Nephron (organoid): ENCODE results near the gene IFNA10.
"Not testable (repeated sequence)": the region's sequence is repeated elsewhere in the genome, so short reads cannot be mapped to it uniquely, and the experiment has no call there.

Experiments
- H3K27ac Mint-ChIP-seq, 3 experiments: 2 replicates each; pipeline ENCODE4 v1.8.0; 2020; ENCODE audit warnings: mixed read lengths in 3 of 3, mild to moderate bottlenecking in 2 of 3, moderate library complexity in 1 of 3
- H3K27me3 Mint-ChIP-seq: 2 replicates; pipeline ENCODE4 v1.8.0; 2021; ENCODE audit warnings: low read depth, mild to moderate bottlenecking, moderate library complexity, mixed read lengths
- H3K36me3 Mint-ChIP-seq: 2 replicates; pipeline ENCODE4 v1.8.0; 2020; ENCODE audit warnings: low read depth, mixed read lengths
- H3K4me1 Mint-ChIP-seq: 2 replicates; pipeline ENCODE4 v1.8.0; 2020; ENCODE audit warnings: mixed read lengths
- H3K4me3 Mint-ChIP-seq, 3 experiments: 2 replicates each; pipeline ENCODE4 v1.8.0; 2020; ENCODE audit warnings: mild to moderate bottlenecking in 3 of 3, mixed read lengths in 3 of 3, moderate library complexity in 2 of 3
- H3K9me3 Mint-ChIP-seq: 2 replicates; pipeline ENCODE4 v1.8.0; 2020; ENCODE audit warnings: mixed read lengths
- TF ChIP-seq, protein P1 (sequence below), 3 experiments: fragments of 200-600 bp; sonication (generic); IDR thresholded peaks; one replicate each; pipeline ENCODE4 v1.5.0; 2021; ENCODE audit warnings: antibody characterized with exemption in 3 of 3; ENCODE audit not compliant: unreplicated experiment in 3 of 3

The IFNA10 gene

DNA sequence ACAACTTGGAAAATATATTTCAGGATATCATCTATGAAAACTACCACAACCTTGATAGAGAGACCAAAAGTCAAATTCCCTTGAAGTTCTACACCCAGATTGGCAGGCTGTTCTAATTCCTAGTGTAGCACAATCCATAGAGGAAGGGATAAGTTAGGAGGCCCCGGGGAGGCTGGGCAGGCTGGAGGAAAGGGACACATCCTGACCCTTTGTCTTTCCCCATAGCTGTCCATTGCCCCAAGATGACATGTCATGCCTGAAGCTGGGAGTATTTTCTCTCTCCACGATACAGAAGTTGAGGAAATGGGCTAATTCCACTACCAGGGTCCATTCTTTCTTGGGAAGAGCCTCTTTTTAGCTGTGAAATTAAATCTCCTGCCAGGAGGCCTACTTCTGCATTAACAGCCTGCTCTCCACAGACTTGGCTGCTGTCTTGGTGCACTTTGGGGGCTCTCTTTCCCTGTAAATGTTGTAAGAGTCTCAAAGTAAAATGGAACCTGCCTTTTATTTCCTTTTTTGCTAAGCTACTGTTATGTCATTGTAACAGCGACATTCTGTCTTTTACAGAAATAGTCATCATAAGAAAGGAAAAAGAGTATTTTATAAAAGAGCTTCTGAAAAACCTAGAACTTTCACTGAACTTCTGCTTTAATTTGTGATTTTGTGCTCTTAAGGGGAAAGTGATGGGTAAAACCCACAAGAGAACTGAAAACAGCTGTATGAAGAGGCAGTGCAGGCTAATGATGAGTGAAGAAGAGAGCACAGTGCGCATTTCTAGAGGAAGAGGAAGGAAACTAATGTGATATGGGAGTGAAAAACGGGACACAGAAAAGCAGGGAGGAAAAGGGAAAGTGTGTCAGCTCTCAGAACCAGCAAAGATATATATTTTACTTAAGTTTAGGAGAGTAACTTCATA lies 6.7 kb upstream of the IFNA10 start:
- not testable (repeated sequence) for H3K27ac Mint-ChIP-seq, H3K9me3 Mint-ChIP-seq

DNA sequence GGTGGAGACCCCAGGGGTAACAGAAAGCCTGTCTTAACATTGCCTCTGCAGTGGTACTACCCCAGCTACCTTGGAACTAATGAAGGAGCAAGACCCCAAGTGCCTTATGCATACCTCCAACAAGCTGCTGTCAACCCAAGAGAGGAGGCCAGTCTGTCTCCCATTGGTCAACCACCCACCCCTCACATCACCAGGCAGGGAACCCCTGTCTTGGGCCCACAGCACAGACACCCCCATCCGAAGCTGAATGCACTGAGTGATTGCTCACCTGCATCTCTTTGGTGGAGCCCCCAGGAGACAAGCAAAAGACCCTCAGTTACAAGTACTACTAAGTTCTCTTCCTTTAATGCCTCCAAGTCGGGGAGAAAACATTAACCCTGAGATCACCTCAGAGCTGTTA lies 5.2 kb upstream of the IFNA10 start:
- H3K27ac Mint-ChIP-seq, H3K9me3 Mint-ChIP-seq, H3K4me3 Mint-ChIP-seq, H3K4me1 Mint-ChIP-seq, H3K27me3 Mint-ChIP-seq, H3K36me3 Mint-ChIP-seq: not testable (repeated sequence)

More for the DNA sequence above, 6.7 kb upstream of the IFNA10 start:
- H3K27me3 Mint-ChIP-seq, H3K4me3 Mint-ChIP-seq, H3K36me3 Mint-ChIP-seq, H3K4me1 Mint-ChIP-seq: not testable (repeated sequence)
- TF ChIP-seq, protein P1, sequence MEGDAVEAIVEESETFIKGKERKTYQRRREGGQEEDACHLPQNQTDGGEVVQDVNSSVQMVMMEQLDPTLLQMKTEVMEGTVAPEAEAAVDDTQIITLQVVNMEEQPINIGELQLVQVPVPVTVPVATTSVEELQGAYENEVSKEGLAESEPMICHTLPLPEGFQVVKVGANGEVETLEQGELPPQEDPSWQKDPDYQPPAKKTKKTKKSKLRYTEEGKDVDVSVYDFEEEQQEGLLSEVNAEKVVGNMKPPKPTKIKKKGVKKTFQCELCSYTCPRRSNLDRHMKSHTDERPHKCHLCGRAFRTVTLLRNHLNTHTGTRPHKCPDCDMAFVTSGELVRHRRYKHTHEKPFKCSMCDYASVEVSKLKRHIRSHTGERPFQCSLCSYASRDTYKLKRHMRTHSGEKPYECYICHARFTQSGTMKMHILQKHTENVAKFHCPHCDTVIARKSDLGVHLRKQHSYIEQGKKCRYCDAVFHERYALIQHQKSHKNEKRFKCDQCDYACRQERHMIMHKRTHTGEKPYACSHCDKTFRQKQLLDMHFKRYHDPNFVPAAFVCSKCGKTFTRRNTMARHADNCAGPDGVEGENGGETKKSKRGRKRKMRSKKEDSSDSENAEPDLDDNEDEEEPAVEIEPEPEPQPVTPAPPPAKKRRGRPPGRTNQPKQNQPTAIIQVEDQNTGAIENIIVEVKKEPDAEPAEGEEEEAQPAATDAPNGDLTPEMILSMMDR (IDR thresholded peaks at IDR 0.05; ENCODE audit: unreplicated experiment in 3 of 3) = peak in 2 of 3 experiments; percentile 9 to 14

DNA sequence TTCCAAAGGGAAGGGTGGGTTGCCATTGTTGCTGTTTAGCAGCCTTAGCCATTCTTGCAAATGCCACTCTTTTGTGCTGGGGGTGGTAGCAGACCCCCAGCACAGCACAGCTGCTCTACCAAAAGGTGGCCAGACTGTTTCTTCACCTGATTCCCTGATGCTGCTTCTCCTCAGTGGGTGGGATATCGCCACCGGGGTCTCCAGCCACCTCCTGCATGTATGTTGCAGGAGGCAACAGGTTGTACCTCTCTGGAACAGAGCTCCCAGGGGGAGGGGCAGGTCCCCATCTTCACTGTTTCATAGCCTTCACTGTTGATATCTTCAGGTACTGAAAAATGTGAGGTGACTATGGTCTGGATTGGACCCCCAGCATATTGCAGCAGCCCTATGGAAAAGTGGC lies 3.8 kb upstream of the IFNA10 start:
- not testable (repeated sequence) for H3K4me3 Mint-ChIP-seq, H3K9me3 Mint-ChIP-seq, H3K27me3 Mint-ChIP-seq

DNA sequence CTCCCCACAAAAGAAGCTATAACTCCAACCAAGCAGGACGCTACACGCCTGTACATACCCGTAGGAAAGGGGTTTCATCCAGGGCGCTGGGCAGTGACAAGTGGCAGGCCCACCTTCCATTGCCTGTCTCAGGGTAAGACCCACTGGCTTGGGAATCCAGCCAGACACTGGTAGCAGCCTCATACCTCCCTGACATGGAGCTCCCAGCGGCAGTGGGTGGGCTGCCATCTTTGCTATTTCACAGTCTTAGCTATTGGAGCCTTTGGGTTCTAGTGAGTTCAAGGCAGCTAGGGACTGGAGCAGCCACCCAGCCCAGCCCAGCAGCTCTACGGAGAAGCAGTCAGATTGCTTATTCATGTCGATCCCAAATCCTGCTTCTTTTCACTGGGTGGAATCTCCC lies 3.4 kb upstream of the IFNA10 start:
- H3K4me1 Mint-ChIP-seq = no peaks in the 10 kb centered on the region
- H3K27ac Mint-ChIP-seq = no peak overlapping the region
- no peaks in the 10 kb centered on the region for H3K9me3 Mint-ChIP-seq
- TF ChIP-seq, protein P1 (IDR thresholded peaks at IDR 0.05; ENCODE audit: unreplicated experiment in 3 of 3) = no peak
- H3K27me3 Mint-ChIP-seq = no peaks in the 10 kb centered on the region
- no peaks in the 10 kb centered on the region for H3K36me3 Mint-ChIP-seq
- no peak overlapping the region for H3K4me3 Mint-ChIP-seq

More for the DNA sequence above, 3.8 kb upstream of the IFNA10 start:
- H3K27ac Mint-ChIP-seq, H3K4me1 Mint-ChIP-seq, H3K36me3 Mint-ChIP-seq: not testable (repeated sequence)

DNA sequence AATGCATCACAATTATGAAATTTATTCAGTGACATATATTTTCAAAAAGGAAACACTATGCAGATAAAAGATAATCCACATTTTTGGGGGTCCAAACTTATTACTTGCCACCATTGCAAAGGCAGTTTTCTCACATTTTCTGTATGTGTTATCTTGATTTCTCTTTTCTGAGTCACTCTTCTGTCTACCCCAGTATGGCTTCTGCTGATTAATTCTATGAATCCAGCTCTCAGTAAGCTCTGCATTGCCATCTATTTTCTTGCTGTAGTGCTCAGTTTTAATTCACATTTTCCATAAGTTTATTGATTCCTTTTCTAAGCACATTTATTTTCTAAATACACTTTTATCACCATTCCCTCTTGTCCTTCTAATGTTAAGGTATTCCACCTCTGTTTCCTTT lies 1.7 kb downstream of the IFNA10 start:
- no peak overlapping the region for H3K4me3 Mint-ChIP-seq
- H3K27me3 Mint-ChIP-seq = no peaks in the 10 kb centered on the region
- TF ChIP-seq, protein P1 (IDR thresholded peaks at IDR 0.05; ENCODE audit: unreplicated experiment in 3 of 3) = no peak

DNA sequence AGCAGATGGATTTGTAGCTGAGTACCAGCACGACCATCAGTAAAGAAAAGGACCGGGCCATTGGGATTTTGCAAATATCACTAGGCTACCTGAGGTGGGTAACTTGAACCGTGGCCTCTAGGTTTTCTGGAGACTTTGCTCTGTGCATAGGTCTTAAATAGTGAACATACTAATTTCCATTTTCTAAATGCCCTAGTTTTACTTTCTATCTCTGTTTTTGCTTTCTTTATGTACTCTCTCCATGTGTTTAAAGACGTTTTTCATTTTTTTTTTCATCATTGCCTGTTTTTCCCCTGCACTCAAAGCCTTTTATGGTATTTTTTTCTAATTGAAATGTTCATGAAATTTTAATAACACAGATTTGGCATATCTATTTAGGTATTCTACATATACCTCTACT lies 4.8 kb downstream of the IFNA10 start, which contains the start of gene IFNA7:
TSS of gene IFNA7 (minus strand) at position 101 of the 400 bp plus-strand sequence. CDS start at position 61, 40 bp downstream.
- H3K9me3 Mint-ChIP-seq, H3K27ac Mint-ChIP-seq, H3K27me3 Mint-ChIP-seq, H3K4me3 Mint-ChIP-seq, H3K36me3 Mint-ChIP-seq, H3K4me1 Mint-ChIP-seq: not testable (repeated sequence)

More for the DNA sequence above, 1.7 kb downstream of the IFNA10 start:
- H3K4me1 Mint-ChIP-seq = no peaks in the 10 kb centered on the region
- H3K27ac Mint-ChIP-seq = no peak overlapping the region
- H3K36me3 Mint-ChIP-seq = no peaks in the 10 kb centered on the region
- H3K9me3 Mint-ChIP-seq = no peaks in the 10 kb centered on the region

DNA sequence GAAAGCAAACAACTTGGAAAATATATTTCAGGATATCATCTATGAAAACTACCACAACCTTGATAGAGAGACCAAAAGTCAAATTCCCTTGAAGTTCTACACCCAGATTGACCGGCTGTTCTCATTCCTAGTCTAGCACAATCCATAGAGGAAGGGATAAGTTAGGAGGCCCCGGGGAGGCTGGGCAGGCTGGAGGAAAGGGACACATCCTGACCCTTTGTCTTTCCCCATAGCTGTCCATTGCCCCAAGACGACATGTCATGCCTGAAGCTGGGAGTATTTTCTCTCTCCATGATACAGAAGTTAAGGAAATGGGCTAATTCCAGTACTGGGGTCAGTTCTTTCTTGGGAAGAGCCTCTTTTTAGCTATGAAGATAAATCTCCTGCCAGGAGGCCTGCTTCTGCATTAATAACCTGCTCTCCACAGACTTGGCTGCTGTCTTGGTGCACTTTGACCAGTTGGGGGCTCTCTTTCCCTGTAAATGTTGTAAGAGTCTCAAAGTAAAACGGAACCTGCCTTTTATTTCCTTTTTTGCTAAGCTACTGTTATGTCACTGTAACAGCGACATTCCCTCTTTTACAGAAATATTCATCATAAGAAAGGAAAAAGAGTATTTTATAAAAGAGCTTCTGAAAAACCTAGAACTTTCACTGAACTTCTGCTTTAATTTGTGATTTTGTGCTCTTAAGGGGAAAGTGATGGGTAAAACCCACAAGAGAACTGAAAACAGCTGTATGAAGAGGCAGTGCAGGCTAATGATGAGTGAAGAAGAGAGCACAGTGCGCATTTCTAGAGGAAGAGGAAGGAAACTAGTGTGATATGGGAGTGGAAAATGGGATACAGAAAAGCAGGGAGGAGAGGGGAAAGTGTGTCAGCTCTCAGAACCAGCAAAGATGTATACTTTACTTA lies 11.8 kb downstream of the IFNA10 start:
- TF ChIP-seq, protein P1 (IDR thresholded peaks at IDR 0.05; ENCODE audit: unreplicated experiment in 3 of 3) = peak; percentile 23 to 52 (median 48)
- H3K4me3 Mint-ChIP-seq, H3K9me3 Mint-ChIP-seq, H3K27ac Mint-ChIP-seq, H3K27me3 Mint-ChIP-seq, H3K36me3 Mint-ChIP-seq, H3K4me1 Mint-ChIP-seq: not testable (repeated sequence)

DNA sequence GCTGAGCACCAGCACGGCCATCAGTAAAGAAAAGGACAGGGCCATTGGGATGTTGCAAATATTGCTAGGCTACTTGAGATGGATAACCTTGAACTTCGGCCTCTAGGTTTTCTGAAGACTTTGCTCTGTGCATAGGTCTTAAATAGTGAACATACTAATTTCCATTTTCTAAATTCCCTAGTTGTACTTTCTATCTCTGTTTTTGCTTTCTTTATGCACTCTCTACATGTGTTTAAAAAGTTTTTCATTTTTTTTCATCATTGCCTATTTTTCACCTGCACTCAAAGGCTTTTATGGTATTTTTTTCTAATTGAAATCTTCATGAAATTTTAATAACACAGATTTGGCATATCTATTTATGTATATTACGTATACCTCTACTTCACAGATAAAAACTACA lies 19.5 kb downstream of the IFNA10 start, which contains the start of gene IFNA4:
TSS of gene IFNA4 (minus strand) at position 101 of the 400 bp plus-strand sequence. CDS start at position 45, 56 bp downstream.
- H3K27me3 Mint-ChIP-seq, H3K9me3 Mint-ChIP-seq, H3K4me1 Mint-ChIP-seq, H3K36me3 Mint-ChIP-seq, H3K4me3 Mint-ChIP-seq, H3K27ac Mint-ChIP-seq: not testable (repeated sequence)
